Central memory CD8-positive, alpha-beta T cell (primary cell): ENCODE data around the gene NSG1.
"Not testable (repeated sequence)": the region's sequence is repeated elsewhere in the genome, so short reads cannot be mapped to it uniquely, and the experiment has no call there.

ENCODE experiments used
- ATAC-seq: fragments of 150-1000 bp; cut with Tn5 transposase; replicated peaks from 2 replicates; pipeline ENCODE4 v1.10.0; 2022; ENCODE audit warnings: mild to moderate bottlenecking, moderate FRiP score, moderate number of reproducible peaks; ENCODE audit not compliant: poor library complexity, severe bottlenecking; ENCODE audit errors: extremely low read depth
- DNase-seq, 2 donors: peaks; one replicate each; pipeline ENCODE4 v3.0.0; 2021; ENCODE audit warnings: low spot score in 2 of 2
- H3K27ac Mint-ChIP-seq: one replicate; pipeline ENCODE4 v1.8.0; 2022; ENCODE audit warnings: low read depth, mild to moderate bottlenecking, moderate library complexity, mixed read lengths
- H3K27me3 Mint-ChIP-seq: one replicate; pipeline ENCODE4 v1.8.0; 2022; ENCODE audit warnings: mixed read lengths
- H3K36me3 Mint-ChIP-seq: one replicate; pipeline ENCODE4 v1.8.0; 2022; ENCODE audit warnings: mild to moderate bottlenecking, moderate library complexity, mixed read lengths; ENCODE audit not compliant: insufficient read depth
- H3K4me1 Mint-ChIP-seq: one replicate; pipeline ENCODE4 v1.8.0; 2022; ENCODE audit warnings: mixed read lengths
- H3K4me3 Mint-ChIP-seq: one replicate; pipeline ENCODE4 v1.8.0; 2022; ENCODE audit warnings: mild to moderate bottlenecking, moderate library complexity, mixed read lengths
- H3K9me3 Mint-ChIP-seq: one replicate; pipeline ENCODE4 v1.8.0; 2022; ENCODE audit warnings: mixed read lengths

The NSG1 gene

GRCh38 chr4:4386736-4387392 is at the start of gene NSG1:
Gene NSG1, plus strand, starts transcription at chr4:4387102. Its CDS starts 528 bp downstream, at chr4:4387630.
- Mint-ChIP-seq H3K27ac (no peak within 1 kb of the TSS), H3K27me3 (peaks cover 35% of the 10 kb centered on the region), H3K36me3 (peaks cover 2% of the 10 kb centered on the region), H3K4me3 (peak within 1 kb of the TSS; percentile 83), H3K4me1 (peaks cover 19% of the 10 kb centered on the region), H3K9me3 (no peaks in the 10 kb centered on the region)
- DNase-seq (no peak), ATAC-seq (peak; percentile 55)

GRCh38 chr4:4338210-4339001 is 48.5 kb upstream of the NSG1 start:
- Mint-ChIP-seq H3K27me3 (no peaks in the 10 kb centered on the region), H3K4me3 (no peak overlapping the region), H3K9me3 (no peaks in the 10 kb centered on the region), H3K36me3 (no peaks in the 10 kb centered on the region), H3K4me1 (peaks cover 10% of the 10 kb centered on the region), H3K27ac (no peak overlapping the region)
- ATAC-seq (no peak), DNase-seq (no peak)

- Mint-ChIP-seq H3K27ac (no peak overlapping the region), H3K4me1 (peaks cover 8% of the 10 kb centered on the region), H3K27me3 (no peaks in the 10 kb centered on the region), H3K4me3 (no peak overlapping the region), H3K9me3 (no peaks in the 10 kb centered on the region), H3K36me3 (no peaks in the 10 kb centered on the region)
- DNase-seq (no peak), ATAC-seq (no peak)
Observed at GRCh38 chr4:4339504-4340085, 47.3 kb upstream of the NSG1 start.

- H3K4me1 Mint-ChIP-seq: peaks cover 16% of the 10 kb centered on the region
- DNase-seq (no peak), ATAC-seq (no peak)
- no peaks in the 10 kb centered on the region for H3K27me3 Mint-ChIP-seq
- H3K4me3 Mint-ChIP-seq: no peak overlapping the region
- H3K27ac Mint-ChIP-seq: no peak overlapping the region
- H3K36me3 Mint-ChIP-seq: no peaks in the 10 kb centered on the region
- no peaks in the 10 kb centered on the region for H3K9me3 Mint-ChIP-seq
Observed at GRCh38 chr4:4341861-4342650, 44.8 kb upstream of the NSG1 start.

GRCh38 chr4:4343038-4343437 is 43.9 kb upstream of the NSG1 start:
- ATAC-seq (no peak), DNase-seq (no peak)
- peaks cover 25% of the 10 kb centered on the region for H3K4me1 Mint-ChIP-seq
- H3K36me3 Mint-ChIP-seq: peaks cover 1% of the 10 kb centered on the region
- no peaks in the 10 kb centered on the region for H3K27me3 Mint-ChIP-seq
- no peak overlapping the region for H3K4me3 Mint-ChIP-seq
- no peak overlapping the region for H3K27ac Mint-ChIP-seq
- H3K9me3 Mint-ChIP-seq: no peaks in the 10 kb centered on the region

GRCh38 chr4:4344915-4345527 is 41.9 kb upstream of the NSG1 start:
- peaks cover 7% of the 10 kb centered on the region for H3K36me3 Mint-ChIP-seq
- no peak for ATAC-seq
- H3K4me1 Mint-ChIP-seq: peaks cover 37% of the 10 kb centered on the region
- peaks cover 5% of the 10 kb centered on the region for H3K9me3 Mint-ChIP-seq
- no peak overlapping the region for H3K4me3 Mint-ChIP-seq
- DNase-seq: no peak
- no peaks in the 10 kb centered on the region for H3K27me3 Mint-ChIP-seq
- no peak overlapping the region for H3K27ac Mint-ChIP-seq

GRCh38 chr4:4347585-4347984 is 39.3 kb upstream of the NSG1 start:
- ATAC-seq: no peak
- no peak overlapping the region for H3K27ac Mint-ChIP-seq
- H3K4me3 Mint-ChIP-seq: peak overlapping the region; percentile 61
- H3K36me3 Mint-ChIP-seq: peaks cover 9% of the 10 kb centered on the region
- no peaks in the 10 kb centered on the region for H3K27me3 Mint-ChIP-seq
- peaks cover 37% of the 10 kb centered on the region for H3K4me1 Mint-ChIP-seq
- no peak for DNase-seq
- peaks cover 5% of the 10 kb centered on the region for H3K9me3 Mint-ChIP-seq

- H3K4me1 Mint-ChIP-seq: peaks cover 37% of the 10 kb centered on the region
- not testable (repeated sequence) for H3K27me3 Mint-ChIP-seq, H3K9me3 Mint-ChIP-seq, H3K36me3 Mint-ChIP-seq
- H3K4me3 Mint-ChIP-seq: peak overlapping the region; percentile 61
- H3K27ac Mint-ChIP-seq: peak overlapping the region; percentile 61
- DNase-seq (peak in 1 of 2 donors; percentile 65), ATAC-seq (peak; percentile 93)
Observed at GRCh38 chr4:4348585-4348984, 38.3 kb upstream of the NSG1 start.

- DNase-seq (no peak), ATAC-seq (no peak)
- Mint-ChIP-seq H3K36me3 (peaks cover 9% of the 10 kb centered on the region), H3K4me3 (no peak overlapping the region), H3K4me1 (peaks cover 35% of the 10 kb centered on the region), H3K27me3 (no peaks in the 10 kb centered on the region), H3K27ac (no peak overlapping the region), H3K9me3 (peaks cover 5% of the 10 kb centered on the region)
Observed at GRCh38 chr4:4349867-4350266, 37.0 kb upstream of the NSG1 start.

- H3K27ac Mint-ChIP-seq: no peak overlapping the region
- H3K4me3 Mint-ChIP-seq: no peak overlapping the region
- peaks cover 9% of the 10 kb centered on the region for H3K36me3 Mint-ChIP-seq
- ATAC-seq (no peak), DNase-seq (no peak)
- peaks cover 5% of the 10 kb centered on the region for H3K9me3 Mint-ChIP-seq
- peaks cover 34% of the 10 kb centered on the region for H3K4me1 Mint-ChIP-seq
- no peaks in the 10 kb centered on the region for H3K27me3 Mint-ChIP-seq
Observed at GRCh38 chr4:4350909-4351308, 36.0 kb upstream of the NSG1 start.

GRCh38 chr4:4355302-4355701 is 31.6 kb upstream of the NSG1 start:
- Mint-ChIP-seq H3K36me3 (peaks cover 2% of the 10 kb centered on the region), H3K27ac (no peak overlapping the region), H3K27me3 (peaks cover 33% of the 10 kb centered on the region), H3K9me3 (no peaks in the 10 kb centered on the region), H3K4me3 (no peak overlapping the region), H3K4me1 (peaks cover 9% of the 10 kb centered on the region)
- ATAC-seq: no peak
- no peak for DNase-seq
